HepG2 (cell line): ENCODE results near the gene PUS1. TPM values are rescaled to one million over a fixed set of nuclear protein-coding genes. Genes with fewer than 3 reads are reported as not detected.

ENCODE experiments used
- ARHGAP35 ChIP-seq: sonication (generic); formaldehyde crosslinking; IDR thresholded peaks from 2 replicates; pipeline ENCODE4 v1.9.0; 2022; ENCODE audit warnings: mild to moderate bottlenecking, inconsistent platforms, moderate library complexity, missing genetic modification reagents, borderline replicate concordance
- DR1 ChIP-seq: sonication (generic); formaldehyde crosslinking; IDR thresholded peaks from 2 replicates; pipeline ENCODE4 v1.8.0; 2021; ENCODE audit warnings: mild to moderate bottlenecking, missing genetic modification reagents, inconsistent platforms
- EED ChIP-seq: sonication (generic); formaldehyde crosslinking; IDR thresholded peaks from 2 replicates; pipeline ENCODE4 v1.5.0; 2020; ENCODE audit warnings: mild to moderate bottlenecking, missing genetic modification reagents
- FOXK1 ChIP-seq: sonication (generic); formaldehyde crosslinking; IDR thresholded peaks from 2 replicates; pipeline ENCODE4 v1.4.0; 2020; ENCODE audit warnings: low read depth, missing genetic modification reagents, borderline replicate concordance
- KAT7 ChIP-seq: IDR thresholded peaks from 2 replicates; pipeline ENCODE4 v1.6.1; 2018; ENCODE audit warnings: borderline replicate concordance, missing compliant biosample characterization
- MZF1 ChIP-seq: sonication (generic); formaldehyde crosslinking; IDR thresholded peaks from 2 replicates; pipeline ENCODE4 v1.8.1; 2023; ENCODE audit warnings: mild to moderate bottlenecking, missing genetic modification reagents, borderline replicate concordance
- NKX3-1 ChIP-seq: sonication (generic); formaldehyde crosslinking; IDR thresholded peaks from 2 replicates; pipeline ENCODE4 v1.5.0; 2020; ENCODE audit warnings: missing genetic modification reagents
- PCBP2 ChIP-seq: fragments of 200-400 bp; formaldehyde crosslinking; optimal IDR thresholded peaks from 2 replicates; pipeline ENCODE3; 2018; ENCODE audit warnings: low read length, low read depth; ENCODE audit not compliant: poor library complexity, severe bottlenecking
- PHF20 ChIP-seq: sonication (generic); formaldehyde crosslinking; IDR thresholded peaks from 2 replicates; pipeline ENCODE4 v1.5.0; 2020; ENCODE audit warnings: mild to moderate bottlenecking, missing genetic modification reagents
- RBM22 ChIP-seq: fragments of 200-400 bp; formaldehyde crosslinking; optimal IDR thresholded peaks from 2 replicates; pipeline ENCODE3; 2017; ENCODE audit warnings: mild to moderate bottlenecking, low read length, moderate library complexity
- SP1 ChIP-seq, 2 experiments: fragments of 450-650 bp in 1 of 2; sonication (generic) in 1 of 2; formaldehyde crosslinking in 1 of 2; IDR thresholded peaks; 2 replicates each; pipeline versions ENCODE4 v1.4.0 to v1.6.1; 2016 to 2020; ENCODE audit warnings: missing genetic modification reagents in 1 of 2
- SRY ChIP-seq: sonication (generic); formaldehyde crosslinking; IDR thresholded peaks from 2 replicates; pipeline ENCODE4 v1.8.0; 2022; ENCODE audit warnings: mild to moderate bottlenecking, missing genetic modification reagents
- ZBTB20 ChIP-seq: sonication (generic); formaldehyde crosslinking; IDR thresholded peaks from 2 replicates; pipeline ENCODE4 v1.8.1; 2023; ENCODE audit warnings: missing genetic modification reagents, low read depth, mild to moderate bottlenecking, borderline replicate concordance
- ZNF143 ChIP-seq: sonication (generic); formaldehyde crosslinking; IDR thresholded peaks from 2 replicates; pipeline ENCODE4 v1.4.0; 2020; ENCODE audit warnings: missing genetic modification reagents
- ZNF235 ChIP-seq: sonication (generic); formaldehyde crosslinking; IDR thresholded peaks from 2 replicates; pipeline ENCODE4 v1.8.1; 2023; ENCODE audit warnings: mild to moderate bottlenecking, missing genetic modification reagents, borderline replicate concordance
- ZNF615 ChIP-seq: sonication (generic); formaldehyde crosslinking; IDR thresholded peaks from 2 replicates; pipeline ENCODE4 v1.5.0; 2020; ENCODE audit warnings: mild to moderate bottlenecking, missing genetic modification reagents, borderline replicate concordance
- ZNF75D ChIP-seq: sonication (generic); formaldehyde crosslinking; IDR thresholded peaks from 2 replicates; pipeline ENCODE4 v1.8.1; 2023; ENCODE audit warnings: missing genetic modification reagents, mild to moderate bottlenecking, borderline replicate concordance
- ZNF761 ChIP-seq: sonication (generic); formaldehyde crosslinking; conservative IDR thresholded peaks from 2 replicates; pipeline ENCODE4 v1.4.0; 2020; ENCODE audit warnings: mild to moderate bottlenecking, missing genetic modification reagents
- ZNF777 ChIP-seq: sonication (generic); formaldehyde crosslinking; IDR thresholded peaks from 2 replicates; pipeline ENCODE4 v1.4.0; 2020; ENCODE audit warnings: missing genetic modification reagents
- polyA plus RNA-seq, 8 experiments: library from polyadenylated mRNA; depleted of rRNA in 3 of 8; stranded (reverse) in 7 of 8; unstranded in 1 of 8; fragments of >200 nt; fragmentation: Illumina TruSeq in 4 of 8; extraction: Trizol in 4 of 8; gene quantifications; 2 replicates each; pipeline versions ENCODE4 v1.2.1 to v1.2.3, GENCODE V29; 2011 to 2016; ENCODE audit warnings: low read depth in 4 of 8, missing spikeins in 1 of 8, mixed read lengths in 1 of 8; ENCODE audit not compliant: insufficient read depth in 1 of 8
- total RNA-seq, 5 experiments: library from RNA; depleted of rRNA; stranded (reverse); fragments of >200 nt; fragmentation: Illumina TruSeq; extraction: Trizol; gene quantifications; 2 replicates each; pipeline ENCODE4 v1.2.3, GENCODE V29; 2016; ENCODE audit warnings: low read depth in 1 of 5
- TF ChIP-seq, protein P1 (sequence below): sonication (generic); formaldehyde crosslinking; IDR thresholded peaks from 2 replicates; pipeline ENCODE4 v1.4.0; 2020; ENCODE audit warnings: missing genetic modification reagents, borderline replicate concordance
- TF ChIP-seq, protein P2 (sequence below): sonication (generic); formaldehyde crosslinking; IDR thresholded peaks from 2 replicates; pipeline ENCODE4 v1.8.1; 2023; ENCODE audit warnings: mild to moderate bottlenecking, inconsistent platforms, moderate library complexity, missing genetic modification reagents, borderline replicate concordance
- TF ChIP-seq, protein P3 (sequence below): sonication (generic); formaldehyde crosslinking; IDR thresholded peaks from 2 replicates; pipeline ENCODE4 v1.4.0; 2020; ENCODE audit warnings: missing genetic modification reagents
- TF ChIP-seq, protein P4 (sequence below): sonication (generic); formaldehyde crosslinking; conservative IDR thresholded peaks from 2 replicates; pipeline ENCODE4 v1.8.0; 2022; ENCODE audit warnings: low read depth, missing genetic modification reagents

The PUS1 gene
- total and polyA plus RNA-seq, 2 of the 13 experiments (the other 11 are each of a cell fraction or from before 2014, with no cell fraction given): 19.2 to 24.7 TPM

DNA sequence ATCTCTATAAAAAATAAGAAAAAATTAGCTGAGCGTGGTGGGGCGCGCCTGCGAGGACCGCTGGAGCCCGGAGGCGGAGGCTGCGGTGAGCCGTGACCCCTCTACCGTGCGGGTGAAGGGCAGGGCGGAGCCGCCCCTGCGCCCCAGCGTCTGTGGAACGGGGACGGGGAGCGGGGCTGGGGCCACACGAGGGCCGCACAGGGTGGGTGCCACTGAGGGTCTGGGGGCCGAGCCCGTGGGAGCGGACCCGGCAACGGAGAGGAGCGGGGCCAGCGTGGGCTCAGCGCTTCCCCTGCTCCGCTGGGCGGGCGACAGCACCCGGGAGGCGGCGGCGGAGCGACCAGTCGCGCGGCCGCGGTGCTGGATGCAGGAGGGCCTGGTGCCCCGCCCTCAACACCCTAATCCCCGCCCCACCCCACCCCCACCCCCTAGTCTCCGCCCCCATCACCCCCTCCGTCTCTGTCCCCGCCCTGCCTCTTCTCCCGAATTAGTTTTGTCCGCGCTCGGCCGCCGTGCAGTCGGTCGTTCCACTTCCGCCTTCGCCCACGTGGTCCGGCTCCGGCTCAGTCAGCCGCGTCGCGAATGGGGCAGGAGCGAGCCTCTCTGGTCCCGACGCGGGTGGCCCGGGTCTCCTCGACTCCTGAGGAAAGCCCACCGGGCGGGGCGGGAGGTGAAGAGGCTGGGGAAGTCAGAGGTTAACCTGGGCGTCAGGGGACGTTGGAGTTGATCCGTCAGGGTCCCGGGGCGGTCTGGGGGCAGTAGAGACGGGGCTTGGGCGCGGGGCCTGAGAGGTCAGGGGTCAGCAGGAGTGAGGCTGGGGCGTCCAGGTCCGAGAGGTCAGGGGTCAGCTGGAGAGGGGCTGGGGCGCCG is at the start of gene PUS1 (continued):
- TF ChIP-seq ZNF761 (CRISPR knock-in tag) (peak; percentile 13; the same call in 1 of the 2 replicates), SP1 (IDR thresholded peaks at IDR 0.05) (no peak), SP1 (CRISPR knock-in tag; IDR thresholded peaks at IDR 0.05) (peak; percentile 73), ZNF143 (peak; percentile 44; the same call in 1 of the 2 replicates), EED (CRISPR knock-in tag) (peak; percentile 79; the same call in 1 of the 2 replicates), NKX3-1 (CRISPR knock-in tag) (no peak), SRY (CRISPR knock-in tag) (no peak), ZNF777 (CRISPR knock-in tag) (peak; percentile 64), ZBTB20 (CRISPR knock-in tag) (peak; percentile 71; the same call in 1 of the 2 replicates), DR1 (peak; percentile 48; the same call in 1 of the 2 replicates), ZNF75D (0 out of 2 replicates have a peak, but pooled peaks have one; percentile 41), RBM22 (no peak), MZF1 (CRISPR knock-in tag) (no peak), PHF20 (CRISPR knock-in tag) (peak; percentile 83), FOXK1 (CRISPR knock-in tag) (peak; percentile 57; the same call in 1 of the 2 replicates), KAT7 (no peak), ZNF615 (no peak), ZNF235 (CRISPR knock-in tag) (peak; percentile 83), PCBP2 (no peak), ARHGAP35 (CRISPR knock-in tag) (no peak)
- TF ChIP-seq, protein P1, sequence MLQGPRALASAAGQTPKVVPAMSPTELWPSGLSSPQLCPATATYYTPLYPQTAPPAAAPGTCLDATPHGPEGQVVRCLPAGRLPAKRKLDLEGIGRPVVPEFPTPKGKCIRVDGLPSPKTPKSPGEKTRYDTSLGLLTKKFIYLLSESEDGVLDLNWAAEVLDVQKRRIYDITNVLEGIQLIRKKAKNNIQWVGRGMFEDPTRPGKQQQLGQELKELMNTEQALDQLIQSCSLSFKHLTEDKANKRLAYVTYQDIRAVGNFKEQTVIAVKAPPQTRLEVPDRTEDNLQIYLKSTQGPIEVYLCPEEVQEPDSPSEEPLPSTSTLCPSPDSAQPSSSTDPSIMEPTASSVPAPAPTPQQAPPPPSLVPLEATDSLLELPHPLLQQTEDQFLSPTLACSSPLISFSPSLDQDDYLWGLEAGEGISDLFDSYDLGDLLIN: no peak
- TF ChIP-seq, protein P2, sequence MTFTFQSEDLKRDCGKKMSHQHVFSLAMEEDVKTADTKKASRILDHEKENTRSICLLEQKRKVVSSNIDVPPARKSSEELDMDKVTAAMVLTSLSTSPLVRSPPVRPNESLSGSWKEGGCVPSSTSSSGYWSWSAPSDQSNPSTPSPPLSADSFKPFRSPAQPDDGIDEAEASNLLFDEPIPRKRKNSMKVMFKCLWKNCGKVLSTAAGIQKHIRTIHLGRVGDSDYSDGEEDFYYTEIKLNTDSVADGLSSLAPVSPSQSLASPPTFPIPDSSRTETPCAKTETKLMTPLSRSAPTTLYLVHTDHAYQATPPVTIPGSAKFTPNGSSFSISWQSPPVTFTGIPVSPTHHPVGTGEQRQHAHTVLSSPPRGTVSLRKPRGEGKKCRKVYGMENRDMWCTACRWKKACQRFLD (CRISPR knock-in tag): 0 out of 2 replicates have a peak, but pooled peaks have one; percentile 85
- TF ChIP-seq, protein P3, sequence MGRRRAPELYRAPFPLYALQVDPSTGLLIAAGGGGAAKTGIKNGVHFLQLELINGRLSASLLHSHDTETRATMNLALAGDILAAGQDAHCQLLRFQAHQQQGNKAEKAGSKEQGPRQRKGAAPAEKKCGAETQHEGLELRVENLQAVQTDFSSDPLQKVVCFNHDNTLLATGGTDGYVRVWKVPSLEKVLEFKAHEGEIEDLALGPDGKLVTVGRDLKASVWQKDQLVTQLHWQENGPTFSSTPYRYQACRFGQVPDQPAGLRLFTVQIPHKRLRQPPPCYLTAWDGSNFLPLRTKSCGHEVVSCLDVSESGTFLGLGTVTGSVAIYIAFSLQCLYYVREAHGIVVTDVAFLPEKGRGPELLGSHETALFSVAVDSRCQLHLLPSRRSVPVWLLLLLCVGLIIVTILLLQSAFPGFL (CRISPR knock-in tag): peak; percentile 84; the same call in 1 of the 2 replicates
- TF ChIP-seq, protein P4, sequence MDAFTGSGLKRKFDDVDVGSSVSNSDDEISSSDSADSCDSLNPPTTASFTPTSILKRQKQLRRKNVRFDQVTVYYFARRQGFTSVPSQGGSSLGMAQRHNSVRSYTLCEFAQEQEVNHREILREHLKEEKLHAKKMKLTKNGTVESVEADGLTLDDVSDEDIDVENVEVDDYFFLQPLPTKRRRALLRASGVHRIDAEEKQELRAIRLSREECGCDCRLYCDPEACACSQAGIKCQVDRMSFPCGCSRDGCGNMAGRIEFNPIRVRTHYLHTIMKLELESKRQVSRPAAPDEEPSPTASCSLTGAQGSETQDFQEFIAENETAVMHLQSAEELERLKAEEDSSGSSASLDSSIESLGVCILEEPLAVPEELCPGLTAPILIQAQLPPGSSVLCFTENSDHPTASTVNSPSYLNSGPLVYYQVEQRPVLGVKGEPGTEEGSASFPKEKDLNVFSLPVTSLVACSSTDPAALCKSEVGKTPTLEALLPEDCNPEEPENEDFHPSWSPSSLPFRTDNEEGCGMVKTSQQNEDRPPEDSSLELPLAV (CRISPR knock-in tag): peak; percentile 67; the same call in 1 of the 2 replicates
